ENCODE measurements around the gene ALG14. TPM values are rescaled to one million over a fixed set of nuclear protein-coding genes. Genes with fewer than 3 reads are reported as not detected.

The ALG14 gene
- total RNA-seq, 2 donors from 2014 or later, result 11.4 to 19.4 TPM

- H3K9ac ChIP-seq (ENCODE audit: low read depth in 2 of 2, low read length in 2 of 2), result no peak overlapping the region
- H3K9me3 ChIP-seq, result no peaks in the 10 kb centered on the region
- DNase-seq, result no peak
- no peak for TF ChIP-seq CTCF (IDR thresholded peaks at IDR 0.05)
- H3K4me3 ChIP-seq, result no peak overlapping the region
- no peaks in the 10 kb centered on the region for H3K27me3 ChIP-seq
- intact Hi-C loops (cut with DNase I), result no loop called here
- H3K4me1 ChIP-seq, result peaks cover 4% of the 10 kb centered on the region
- H3K27ac ChIP-seq, result no peak overlapping the region
- no peaks in the 10 kb centered on the region for H3K36me3 ChIP-seq
Measured at GRCh38 chr1:94976971-94977548, 95.7 kb downstream of the ALG14 start.

- Histone ChIP-seq H3K27ac (no peak overlapping the region), H3K9me3 (no peaks in the 10 kb centered on the region), H3K4me1 (no peaks in the 10 kb centered on the region), H3K4me3 (no peak overlapping the region), H3K36me3 (no peaks in the 10 kb centered on the region), H3K9ac (ENCODE audit: low read depth in 2 of 2, low read length in 2 of 2) (no peak overlapping the region), H3K27me3 (no peaks in the 10 kb centered on the region)
- intact Hi-C loops (cut with DNase I), result no loop called here
- no peak for DNase-seq
- no peak for TF ChIP-seq CTCF (IDR thresholded peaks at IDR 0.05)
Measured at GRCh38 chr1:94974824-94975223, 97.9 kb downstream of the ALG14 start.

- DNase-seq, result no peak
Measured at GRCh38 chr1:94974241-94974640, 98.5 kb downstream of the ALG14 start.

GRCh38 chr1:94973309-94973922 lies 99.3 kb downstream of the ALG14 start:
- Histone ChIP-seq H3K4me1 (no peaks in the 10 kb centered on the region), H3K27me3 (no peaks in the 10 kb centered on the region), H3K9me3 (no peaks in the 10 kb centered on the region), H3K27ac (no peak overlapping the region), H3K4me3 (no peak overlapping the region), H3K36me3 (no peaks in the 10 kb centered on the region), H3K9ac (ENCODE audit: low read depth in 2 of 2, low read length in 2 of 2) (no peak overlapping the region)
- intact Hi-C loops (cut with DNase I), result no loop called here
- DNase-seq, result no peak
- no peak for TF ChIP-seq CTCF (IDR thresholded peaks at IDR 0.05)

More at GRCh38 chr1:94974241-94974640, 98.5 kb downstream of the ALG14 start:
- Histone ChIP-seq H3K27me3 (no peaks in the 10 kb centered on the region), H3K4me3 (no peak overlapping the region), H3K9me3 (no peaks in the 10 kb centered on the region), H3K27ac (no peak overlapping the region), H3K4me1 (no peaks in the 10 kb centered on the region), H3K36me3 (no peaks in the 10 kb centered on the region), H3K9ac (ENCODE audit: low read depth in 2 of 2, low read length in 2 of 2) (no peak overlapping the region)
- TF ChIP-seq CTCF (IDR thresholded peaks at IDR 0.05), result no peak
- intact Hi-C loops (cut with DNase I), result no loop called here

GRCh38 chr1:94971491-94971924 lies 101.2 kb downstream of the ALG14 start:
- no peak for TF ChIP-seq CTCF (IDR thresholded peaks at IDR 0.05)
- H3K4me3 ChIP-seq, result no peak overlapping the region
- intact Hi-C loops (cut with DNase I), result no loop called here

More at GRCh38 chr1:94971491-94971924, 101.2 kb downstream of the ALG14 start:
- Histone ChIP-seq H3K36me3 (no peaks in the 10 kb centered on the region), H3K4me1 (no peaks in the 10 kb centered on the region), H3K9me3 (no peaks in the 10 kb centered on the region), H3K9ac (ENCODE audit: low read depth in 2 of 2, low read length in 2 of 2) (no peak overlapping the region), H3K27ac (no peak overlapping the region), H3K27me3 (no peaks in the 10 kb centered on the region)
- no peak for DNase-seq

Measured in colonic mucosa (tissue), 4 donors.